Measurements from ENCODE around the gene SMR3A. TPM values are rescaled to one million over a fixed set of nuclear protein-coding genes. Genes with fewer than 3 reads are reported as not detected.

SMR3A gene
- total RNA-seq, 4 donors from 2014 or later: not detected

- Histone ChIP-seq H3K9me3 (no peaks in the 10 kb centered on the region), H3K27me3 (no peaks in the 10 kb centered on the region), H3K4me3 (no peak overlapping the region), H3K27ac (no peak overlapping the region), H3K4me1 (no peaks in the 10 kb centered on the region), H3K36me3 (no peaks in the 10 kb centered on the region)
- TF ChIP-seq CTCF (IDR thresholded peaks at IDR 0.05): no peak
- no peak for TF ChIP-seq POLR2A (IDR thresholded peaks at IDR 0.05)
- DNase-seq: no peak
- intact Hi-C loops (cut with DNase I; ENCODE audit: low total_unique reads): no loop called here
Observed at GRCh38 chr4:70365479-70365878, 4.9 kb downstream of the SMR3A start.

- Histone ChIP-seq H3K4me3 (no peak overlapping the region), H3K27me3 (no peaks in the 10 kb centered on the region), H3K27ac (no peak overlapping the region), H3K4me1 (no peaks in the 10 kb centered on the region), H3K36me3 (no peaks in the 10 kb centered on the region), H3K9me3 (no peaks in the 10 kb centered on the region)
- TF ChIP-seq POLR2A (IDR thresholded peaks at IDR 0.05): no peak
- TF ChIP-seq CTCF (IDR thresholded peaks at IDR 0.05): no peak
- no peak for DNase-seq
- intact Hi-C loops (cut with DNase I; ENCODE audit: low total_unique reads): no loop called here
Observed at GRCh38 chr4:70367813-70368212, 7.3 kb downstream of the SMR3A start.

DNA sequence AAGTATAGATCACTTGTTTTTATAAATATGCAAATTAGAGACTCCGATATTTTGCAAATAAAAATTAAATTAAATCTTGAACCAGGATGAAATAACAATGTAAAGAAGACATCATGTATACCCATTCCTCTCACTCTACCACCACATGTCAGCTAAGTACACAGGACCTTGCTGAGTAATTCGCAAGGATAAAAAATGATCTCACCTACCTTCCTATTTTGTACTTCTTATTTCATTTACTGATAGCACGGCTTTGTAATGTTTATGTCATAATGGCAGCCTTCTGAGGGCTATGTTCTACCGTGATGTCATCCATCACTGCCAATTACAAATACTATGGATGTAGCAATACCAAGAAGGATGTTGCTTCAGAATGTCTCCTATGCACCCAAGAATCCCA, 11.4 kb downstream of the SMR3A start:
- H3K4me1 ChIP-seq: no peaks in the 10 kb centered on the region
- H3K27me3 ChIP-seq: no peaks in the 10 kb centered on the region
- no peaks in the 10 kb centered on the region for H3K9me3 ChIP-seq
- no peak for TF ChIP-seq POLR2A (IDR thresholded peaks at IDR 0.05)
- no peak for TF ChIP-seq CTCF (IDR thresholded peaks at IDR 0.05)
- DNase-seq: no peak
- intact Hi-C loops (cut with DNase I; ENCODE audit: low total_unique reads): no loop called here
- H3K4me3 ChIP-seq: no peak overlapping the region
- H3K27ac ChIP-seq: no peak overlapping the region
- no peaks in the 10 kb centered on the region for H3K36me3 ChIP-seq

GRCh38 chr4:70372760-70373159, 12.2 kb downstream of the SMR3A start:
- no peaks in the 10 kb centered on the region for H3K27me3 ChIP-seq
- no peak for DNase-seq
- H3K4me1 ChIP-seq: no peaks in the 10 kb centered on the region
- H3K36me3 ChIP-seq: no peaks in the 10 kb centered on the region
- intact Hi-C loops (cut with DNase I; ENCODE audit: low total_unique reads): no loop called here
- TF ChIP-seq CTCF (IDR thresholded peaks at IDR 0.05) (no peak), POLR2A (IDR thresholded peaks at IDR 0.05) (no peak)
- H3K27ac ChIP-seq: no peak overlapping the region
- H3K9me3 ChIP-seq: no peaks in the 10 kb centered on the region
- no peak overlapping the region for H3K4me3 ChIP-seq

DNA sequence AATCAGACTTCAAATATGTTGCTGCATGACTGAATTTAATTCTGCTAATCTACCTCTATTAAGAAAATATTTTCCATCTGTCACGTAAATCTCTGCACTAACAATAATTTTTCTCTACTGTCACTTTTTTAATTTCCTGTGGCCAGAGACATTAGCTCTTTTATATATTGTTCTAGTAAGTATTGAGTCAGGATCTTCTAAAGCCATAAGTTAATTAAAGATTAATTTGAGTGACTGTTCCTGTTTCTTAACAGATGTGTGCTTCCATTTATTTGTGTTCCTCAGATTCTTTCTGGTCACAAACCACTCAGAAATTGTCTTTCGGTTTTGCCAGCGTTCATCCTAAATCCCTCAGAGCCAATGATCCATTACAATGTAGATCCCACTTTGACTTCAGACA, 20.0 kb downstream of the SMR3A start:
- DNase-seq: no peak
- Histone ChIP-seq H3K36me3 (no peaks in the 10 kb centered on the region), H3K4me3 (no peak overlapping the region), H3K27ac (no peak overlapping the region), H3K4me1 (no peaks in the 10 kb centered on the region), H3K27me3 (no peaks in the 10 kb centered on the region), H3K9me3 (no peaks in the 10 kb centered on the region)
- TF ChIP-seq POLR2A (IDR thresholded peaks at IDR 0.05) (no peak), CTCF (IDR thresholded peaks at IDR 0.05) (no peak)
- intact Hi-C loops (cut with DNase I; ENCODE audit: low total_unique reads): no loop called here

Measured in uterus (tissue), 4 donors.